Measurements from ENCODE around the gene VAV3.
"Not testable (repeated sequence)": the region's sequence is repeated elsewhere in the genome, so short reads cannot be mapped to it uniquely, and the experiment has no call there.

VAV3 gene

DNA sequence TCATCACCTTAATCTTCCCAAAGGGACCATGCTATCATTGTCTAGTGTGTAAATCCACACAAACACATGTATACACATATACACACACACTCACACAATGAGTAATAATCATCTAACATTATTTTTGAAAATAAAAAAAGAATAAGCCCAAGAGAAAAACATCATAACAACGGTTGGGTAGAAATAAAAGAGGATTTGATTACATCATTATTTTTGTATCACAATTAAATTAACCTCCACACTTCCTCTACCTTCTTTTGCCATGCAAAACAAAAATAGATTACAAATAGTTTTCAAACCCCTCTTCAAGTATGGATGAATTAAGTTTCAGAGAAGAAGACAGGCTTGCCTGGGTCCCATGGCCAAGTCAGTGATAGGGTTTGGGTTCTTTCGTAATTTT is 238.1 kb downstream of the VAV3 start:
- no peak for TF ChIP-seq CTCF (IDR thresholded peaks at IDR 0.05; ENCODE audit: extremely low read depth, insufficient read depth, missing control alignments)
- in situ Hi-C loops (cut with MboI; ENCODE audit: low pct_unique_long_range_greater_than_20kb, low sequenced_read_pairs, unreplicated experiment), result no loop called here
- no peak for DNase-seq (ENCODE audit: low spot score)

GRCh38 chr1:107724648-107725047 is 240.3 kb downstream of the VAV3 start:
- DNase-seq (ENCODE audit: low spot score), result no peak
- no peak for TF ChIP-seq CTCF (IDR thresholded peaks at IDR 0.05; ENCODE audit: extremely low read depth, insufficient read depth, missing control alignments)
- in situ Hi-C loops (cut with MboI; ENCODE audit: low pct_unique_long_range_greater_than_20kb, low sequenced_read_pairs, unreplicated experiment), result no loop called here

DNA sequence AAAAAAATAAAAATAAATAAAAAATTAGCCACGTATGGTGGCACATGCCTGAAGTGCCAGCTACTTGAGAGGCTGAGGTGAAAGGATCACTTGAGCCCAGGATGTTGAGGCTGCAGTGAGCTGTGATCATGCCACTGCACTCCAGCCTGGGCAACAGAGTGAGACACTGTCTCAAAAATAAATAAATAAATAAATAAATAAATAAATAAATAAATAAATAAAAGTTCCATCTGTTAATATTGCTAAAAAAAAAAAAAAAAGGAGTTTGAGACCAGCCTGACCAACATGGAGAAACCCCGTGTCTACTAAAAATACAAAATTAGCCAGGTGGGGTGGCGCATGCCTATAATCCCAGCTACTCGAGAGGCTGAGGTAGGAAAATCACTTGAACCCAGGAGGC is 244.8 kb downstream of the VAV3 start:
- in situ Hi-C loops (cut with MboI; ENCODE audit: low pct_unique_long_range_greater_than_20kb, low sequenced_read_pairs, unreplicated experiment); DNase-seq (ENCODE audit: low spot score): not testable (repeated sequence)

- no peak for DNase-seq (ENCODE audit: low spot score)
- in situ Hi-C loops (cut with MboI; ENCODE audit: low pct_unique_long_range_greater_than_20kb, low sequenced_read_pairs, unreplicated experiment), result no loop called here
- no peak for TF ChIP-seq CTCF (IDR thresholded peaks at IDR 0.05; ENCODE audit: extremely low read depth, insufficient read depth, missing control alignments)
Observed at GRCh38 chr1:107710005-107710404, 255.0 kb downstream of the VAV3 start.

GRCh38 chr1:107707111-107707510 is 257.9 kb downstream of the VAV3 start:
- no peak for TF ChIP-seq CTCF (IDR thresholded peaks at IDR 0.05; ENCODE audit: extremely low read depth, insufficient read depth, missing control alignments)
- in situ Hi-C loops (cut with MboI; ENCODE audit: low pct_unique_long_range_greater_than_20kb, low sequenced_read_pairs, unreplicated experiment), result no loop called here
- DNase-seq (ENCODE audit: low spot score), result no peak

DNA sequence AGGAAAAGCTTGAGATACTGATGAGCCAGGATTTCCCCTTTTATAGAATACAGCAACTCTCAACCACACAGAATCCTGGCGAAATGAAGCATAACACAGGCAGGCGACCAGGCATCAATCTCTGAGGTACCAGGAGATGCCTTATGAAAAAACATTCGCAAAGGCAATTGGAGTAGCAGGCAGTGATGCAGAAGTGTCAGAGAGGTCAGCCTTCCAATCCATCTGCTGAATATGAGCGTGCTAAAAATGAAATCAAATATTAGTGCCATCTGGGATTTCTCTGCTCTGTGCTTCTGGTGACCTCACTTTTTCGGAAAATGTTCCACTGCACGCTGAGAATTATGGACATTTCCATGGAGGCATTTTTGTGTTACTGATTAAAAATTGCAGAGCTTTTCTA is 258.8 kb downstream of the VAV3 start:
- in situ Hi-C loops (cut with MboI; ENCODE audit: low pct_unique_long_range_greater_than_20kb, low sequenced_read_pairs, unreplicated experiment), result no loop called here
- no peak for TF ChIP-seq CTCF (IDR thresholded peaks at IDR 0.05; ENCODE audit: extremely low read depth, insufficient read depth, missing control alignments)
- no peak for DNase-seq (ENCODE audit: low spot score)

DNA sequence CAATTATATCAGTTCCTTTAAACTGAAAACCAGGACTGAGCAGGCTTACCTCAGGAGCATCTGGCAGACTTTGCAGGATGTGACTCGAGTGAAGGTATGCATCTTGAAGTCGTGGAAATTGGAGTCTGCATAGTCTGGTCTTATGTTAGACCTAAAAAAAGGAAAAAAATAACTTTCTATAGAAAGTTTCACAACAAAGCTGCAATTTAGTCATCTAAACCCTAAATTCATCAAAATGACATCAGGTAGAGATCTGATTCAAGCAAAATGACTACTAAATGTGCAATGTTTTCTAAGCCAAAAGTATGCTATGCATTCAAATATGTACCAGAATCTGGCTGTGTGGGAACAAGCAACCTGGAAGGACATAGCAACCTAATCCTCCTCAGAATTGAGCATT is 260.1 kb downstream of the VAV3 start:
- DNase-seq (ENCODE audit: low spot score), result no peak
- in situ Hi-C loops (cut with MboI; ENCODE audit: low pct_unique_long_range_greater_than_20kb, low sequenced_read_pairs, unreplicated experiment), result no loop called here
- no peak for TF ChIP-seq CTCF (IDR thresholded peaks at IDR 0.05; ENCODE audit: extremely low read depth, insufficient read depth, missing control alignments)

Measured in GM13977 (cell line).